ENCODE data around the gene INTS13. TPM values are rescaled to one million over a fixed set of nuclear protein-coding genes. Genes with fewer than 3 reads are reported as not detected.

The INTS13 gene
- polyA plus RNA-seq, 1 of the 3 experiments (the other 2 are of a cell fraction), result 7.2 TPM

DNA sequence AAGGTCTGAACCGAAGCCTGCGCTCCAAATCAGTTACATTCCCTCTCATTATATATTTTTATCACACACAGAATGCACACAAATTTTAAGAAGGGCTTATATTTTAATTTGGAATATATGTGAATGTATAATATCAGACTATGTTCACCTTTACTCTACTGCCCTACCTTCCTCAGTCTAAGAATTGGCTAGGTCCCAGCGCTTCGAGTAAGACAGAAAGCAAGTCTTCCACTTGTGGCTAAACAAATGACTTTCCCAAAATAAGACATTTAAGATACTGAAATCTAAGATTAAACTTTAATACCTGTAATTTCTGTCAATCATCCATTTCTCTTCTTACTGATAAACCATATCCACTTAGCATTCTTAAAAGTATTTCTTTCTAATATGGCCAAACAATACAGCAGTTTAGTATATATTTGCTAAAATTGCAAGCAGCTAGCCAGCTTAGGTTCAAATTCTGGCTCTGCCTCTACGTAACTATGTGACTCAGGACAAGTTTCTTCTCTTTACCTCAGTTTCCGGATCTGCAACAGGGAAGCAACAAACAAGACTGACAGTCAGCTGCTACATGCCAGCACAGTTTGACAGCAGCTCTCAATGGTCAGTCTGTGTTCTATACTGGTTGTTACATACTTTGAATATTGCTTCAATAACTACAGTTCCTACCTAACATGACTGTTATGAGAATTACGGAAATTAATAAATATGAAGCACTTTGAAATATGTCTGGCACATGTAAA is 2.0 kb downstream of the INTS13 start:
- CTCF ChIA-PET, result interaction anchor here (1.1 to 2.3 kb wide), 3 partner anchors 17 to 80 kb away, joined by 4 to 7 read pairs (median 6); no protein-coding TSS in a partner anchor
- H3F3A ChIP-seq (replicated peaks; ENCODE audit: insufficient read depth), result no peaks in the 10 kb centered on the region
- H3K4me2 ChIP-seq, result peak overlapping the region; percentile 93
- no peaks in the 10 kb centered on the region for H3K27me3 ChIP-seq (ENCODE audit: insufficient read depth)
- WGBS (ENCODE audit: low lambda C conversion rate), result 93% methylated on average over 7 of the region's 7 CpGs
- peaks cover 16% of the 10 kb centered on the region for H4K20me1 ChIP-seq (ENCODE audit: insufficient read depth)
- TF ChIP-seq TCF12 (IDR thresholded peaks at IDR 0.05), result no peak
- no peak for TF ChIP-seq EZH2phosphoT487 (IDR thresholded peaks at IDR 0.05; ENCODE audit: borderline replicate concordance, low read depth)
- TF ChIP-seq FOXJ3 (CRISPR knock-in tag; IDR thresholded peaks at IDR 0.05), result no peak
- H3K4me3 ChIP-seq (ENCODE audit: low read depth in 2 of 2, low read length in 1 of 2), result peak overlapping the region in 1 of 2 experiments; percentile 96; a peak in 1 of 4 replicates
- H3K9ac ChIP-seq, result no peak overlapping the region
- H3K9me2 ChIP-seq, result no peaks in the 10 kb centered on the region
- peaks cover 14 to 23% of the 10 kb centered on the region in 2 experiments; a peak in 3 of 4 replicates for H3K4me1 ChIP-seq (ENCODE audit: control insufficient read depth in 1 of 2, insufficient read depth in 2 of 2, low read depth in 1 of 2, low read length in 1 of 2)
- no peak overlapping the region for H2AFZ ChIP-seq (ENCODE audit: low read depth)
- no peaks in the 10 kb centered on the region for H3K9me3 ChIP-seq
- POLR2A ChIA-PET, result no interaction called here
- no peak overlapping the region for H3K27ac ChIP-seq (ENCODE audit: low read depth in 2 of 2, low read length in 1 of 2)
- H3K79me2 ChIP-seq (ENCODE audit: insufficient read depth), result peaks cover 67% of the 10 kb centered on the region
- no peak for DNase-seq
- peaks cover 13 to 21% of the 10 kb centered on the region in 2 experiments for H3K36me3 ChIP-seq (replicated peaks in 1 of 2; ENCODE audit: control insufficient read depth in 1 of 2, insufficient read depth in 2 of 2, low read length in 1 of 2)

DNA sequence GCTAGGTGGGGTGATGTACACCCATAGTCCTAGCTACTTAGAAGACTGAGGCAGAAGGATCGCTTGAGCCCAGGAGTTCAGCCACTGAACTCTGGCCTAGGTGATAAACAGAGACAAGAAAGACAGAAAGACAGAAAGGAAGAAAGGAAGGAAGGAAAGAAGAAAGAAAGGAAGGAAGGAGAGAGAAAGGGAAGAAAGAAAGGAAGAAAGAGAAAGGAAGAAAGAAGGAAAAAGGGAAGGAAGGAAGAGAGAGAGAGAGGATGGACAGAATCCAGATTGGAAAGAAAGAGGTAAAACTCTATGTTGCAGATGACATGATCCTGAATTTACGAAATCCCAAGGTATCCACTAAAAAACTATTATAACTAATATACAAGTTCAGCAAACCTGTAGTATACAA is 8.2 kb downstream of the INTS13 start:
- DNase-seq, result no peak
- no peak overlapping the region for H3K9ac ChIP-seq
- H3K79me2 ChIP-seq (ENCODE audit: insufficient read depth), result peaks cover 24% of the 10 kb centered on the region
- H3K36me3 ChIP-seq (replicated peaks in 1 of 2; ENCODE audit: control insufficient read depth in 1 of 2, insufficient read depth in 2 of 2, low read length in 1 of 2), result peaks cover 60 to 67% of the 10 kb centered on the region in 2 experiments
- no peaks in the 10 kb centered on the region for H3K9me3 ChIP-seq
- POLR2A ChIA-PET, result no interaction called here
- no peaks in the 10 kb centered on the region for H3K9me2 ChIP-seq
- H3K27me3 ChIP-seq (ENCODE audit: insufficient read depth), result no peaks in the 10 kb centered on the region
- no peak overlapping the region for H3K27ac ChIP-seq (ENCODE audit: low read depth in 2 of 2, low read length in 1 of 2)
- H3K4me1 ChIP-seq (ENCODE audit: control insufficient read depth in 1 of 2, insufficient read depth in 2 of 2, low read depth in 1 of 2, low read length in 1 of 2), result no peaks in the 10 kb centered on the region; a peak in 1 of 4 replicates
- H3F3A ChIP-seq (replicated peaks; ENCODE audit: insufficient read depth), result peaks cover 3% of the 10 kb centered on the region
- no peak overlapping the region for H3K4me2 ChIP-seq
- TF ChIP-seq YY1 (IDR thresholded peaks at IDR 0.05; ENCODE audit: low read depth), result no peak
- no peak overlapping the region for H2AFZ ChIP-seq (ENCODE audit: low read depth)
- 88% methylated on average over 2 of the region's 2 CpGs for WGBS (ENCODE audit: low lambda C conversion rate)
- H4K20me1 ChIP-seq (ENCODE audit: insufficient read depth), result no peaks in the 10 kb centered on the region
- H3K4me3 ChIP-seq (ENCODE audit: low read depth in 2 of 2, low read length in 1 of 2), result no peak overlapping the region
- CTCF ChIA-PET, result no interaction called here

DNA sequence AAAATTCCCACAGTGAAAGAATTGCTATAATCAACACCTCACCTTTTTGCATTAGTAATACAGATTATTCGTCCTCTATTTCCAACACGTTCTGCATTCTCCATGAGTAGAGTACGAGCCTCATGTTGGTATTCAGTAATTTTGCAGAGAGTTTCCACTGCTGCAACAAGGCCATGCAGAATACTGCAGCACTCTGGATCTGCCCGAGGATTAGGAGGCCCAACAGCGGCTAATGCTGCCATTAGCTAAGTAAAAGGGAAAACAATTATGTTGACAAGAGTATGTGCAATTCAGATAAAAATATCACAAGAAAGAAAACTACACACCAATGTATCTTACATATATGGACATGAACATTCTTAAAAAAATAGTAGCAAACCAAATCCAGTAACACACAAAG is 9.1 kb downstream of the INTS13 start:
- Histone ChIP-seq H3F3A (replicated peaks; ENCODE audit: insufficient read depth) (peaks cover 3% of the 10 kb centered on the region), H3K4me3 (ENCODE audit: low read depth in 2 of 2, low read length in 1 of 2) (no peak overlapping the region), H3K27ac (ENCODE audit: low read depth in 2 of 2, low read length in 1 of 2) (no peak overlapping the region), H3K4me1 (ENCODE audit: control insufficient read depth in 1 of 2, insufficient read depth in 2 of 2, low read depth in 1 of 2, low read length in 1 of 2) (no peaks in the 10 kb centered on the region), H3K9me2 (no peaks in the 10 kb centered on the region), H3K9ac (no peak overlapping the region), H3K79me2 (ENCODE audit: insufficient read depth) (peaks cover 15% of the 10 kb centered on the region), H4K20me1 (ENCODE audit: insufficient read depth) (no peaks in the 10 kb centered on the region), H3K4me2 (no peak overlapping the region), H3K36me3 (replicated peaks in 1 of 2; ENCODE audit: control insufficient read depth in 1 of 2, insufficient read depth in 2 of 2, low read length in 1 of 2) (peaks cover 70 to 75% of the 10 kb centered on the region in 2 experiments), H3K9me3 (no peaks in the 10 kb centered on the region), H2AFZ (ENCODE audit: low read depth) (no peak overlapping the region), H3K27me3 (ENCODE audit: insufficient read depth) (no peaks in the 10 kb centered on the region)
- 96% methylated on average over 5 of the region's 5 CpGs for WGBS (ENCODE audit: low lambda C conversion rate)
- POLR2A ChIA-PET, result no interaction called here
- CTCF ChIA-PET, result interaction anchor here (1.0 to 1.4 kb wide), 2 partner anchors 10 to 43 kb away, joined by 3 read pairs; no protein-coding TSS in a partner anchor
- DNase-seq, result no peak
- TF ChIP-seq RCOR1 (IDR thresholded peaks at IDR 0.05; ENCODE audit: low read length) (no peak), ELF1 (IDR thresholded peaks at IDR 0.05) (no peak), JUND (IDR thresholded peaks at IDR 0.05) (no peak), NFIC (IDR thresholded peaks at IDR 0.05; ENCODE audit: borderline replicate concordance) (no peak), SIN3A (IDR thresholded peaks at IDR 0.05; ENCODE audit: borderline replicate concordance, low read depth, low read length) (no peak), NRF1 (IDR thresholded peaks at IDR 0.05; ENCODE audit: low read depth, low read length) (no peak), FOXJ3 (CRISPR knock-in tag; IDR thresholded peaks at IDR 0.05) (no peak), SMC3 (IDR thresholded peaks at IDR 0.05; ENCODE audit: low read depth, low read length) (no peak), RAD21 (IDR thresholded peaks at IDR 0.05; ENCODE audit: low read length) (no peak), MEF2A (IDR thresholded peaks at IDR 0.05; ENCODE audit: borderline replicate concordance, low read depth) (no peak), YY1 (IDR thresholded peaks at IDR 0.05; ENCODE audit: low read depth) (no peak)
- TF ChIP-seq, protein P1, sequence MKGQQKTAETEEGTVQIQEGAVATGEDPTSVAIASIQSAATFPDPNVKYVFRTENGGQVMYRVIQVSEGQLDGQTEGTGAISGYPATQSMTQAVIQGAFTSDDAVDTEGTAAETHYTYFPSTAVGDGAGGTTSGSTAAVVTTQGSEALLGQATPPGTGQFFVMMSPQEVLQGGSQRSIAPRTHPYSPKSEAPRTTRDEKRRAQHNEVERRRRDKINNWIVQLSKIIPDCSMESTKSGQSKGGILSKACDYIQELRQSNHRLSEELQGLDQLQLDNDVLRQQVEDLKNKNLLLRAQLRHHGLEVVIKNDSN (IDR thresholded peaks at IDR 0.05; ENCODE audit: borderline replicate concordance, low read depth), result no peak
- TF ChIP-seq, protein P2, sequence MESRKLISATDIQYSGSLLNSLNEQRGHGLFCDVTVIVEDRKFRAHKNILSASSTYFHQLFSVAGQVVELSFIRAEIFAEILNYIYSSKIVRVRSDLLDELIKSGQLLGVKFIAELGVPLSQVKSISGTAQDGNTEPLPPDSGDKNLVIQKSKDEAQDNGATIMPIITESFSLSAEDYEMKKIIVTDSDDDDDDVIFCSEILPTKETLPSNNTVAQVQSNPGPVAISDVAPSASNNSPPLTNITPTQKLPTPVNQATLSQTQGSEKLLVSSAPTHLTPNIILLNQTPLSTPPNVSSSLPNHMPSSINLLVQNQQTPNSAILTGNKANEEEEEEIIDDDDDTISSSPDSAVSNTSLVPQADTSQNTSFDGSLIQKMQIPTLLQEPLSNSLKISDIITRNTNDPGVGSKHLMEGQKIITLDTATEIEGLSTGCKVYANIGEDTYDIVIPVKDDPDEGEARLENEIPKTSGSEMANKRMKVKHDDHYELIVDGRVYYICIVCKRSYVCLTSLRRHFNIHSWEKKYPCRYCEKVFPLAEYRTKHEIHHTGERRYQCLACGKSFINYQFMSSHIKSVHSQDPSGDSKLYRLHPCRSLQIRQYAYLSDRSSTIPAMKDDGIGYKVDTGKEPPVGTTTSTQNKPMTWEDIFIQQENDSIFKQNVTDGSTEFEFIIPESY (IDR thresholded peaks at IDR 0.05; ENCODE audit: borderline replicate concordance, low read depth), result no peak
- TF ChIP-seq, protein P3, sequence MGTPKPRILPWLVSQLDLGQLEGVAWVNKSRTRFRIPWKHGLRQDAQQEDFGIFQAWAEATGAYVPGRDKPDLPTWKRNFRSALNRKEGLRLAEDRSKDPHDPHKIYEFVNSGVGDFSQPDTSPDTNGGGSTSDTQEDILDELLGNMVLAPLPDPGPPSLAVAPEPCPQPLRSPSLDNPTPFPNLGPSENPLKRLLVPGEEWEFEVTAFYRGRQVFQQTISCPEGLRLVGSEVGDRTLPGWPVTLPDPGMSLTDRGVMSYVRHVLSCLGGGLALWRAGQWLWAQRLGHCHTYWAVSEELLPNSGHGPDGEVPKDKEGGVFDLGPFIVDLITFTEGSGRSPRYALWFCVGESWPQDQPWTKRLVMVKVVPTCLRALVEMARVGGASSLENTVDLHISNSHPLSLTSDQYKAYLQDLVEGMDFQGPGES (IDR thresholded peaks at IDR 0.05; ENCODE audit: low read depth, low read length), result no peak

Data from SK-N-SH (cell line).